IMR-90 (cell line): Measurements from ENCODE around the gene JSRP1. TPM values are rescaled to one million over a fixed set of nuclear protein-coding genes. Genes with fewer than 3 reads are reported as not detected.
A peak's percentile ranks its signal among the peaks of the same experiment; 100 is the strongest.

ENCODE experiments used
- ATAC-seq: fragments of 200-7000 bp; cut with Tn5 transposase; 2 replicates; pipeline ENCODE4 v1.9.1; 2020; ENCODE audit warnings: low read depth, mild to moderate bottlenecking, moderate library complexity
- BruUV-seq: library from RNA; stranded (reverse); fragments of 400-500 nt; replicated peaks from 2 replicates; lab custom pipeline; 2021; lab: Mats Ljungman, UMichigan
- CTCF ChIA-PET: fragments of 300-600 bp; formaldehyde crosslinking; extraction: SDS; loops from one replicate; lab custom pipeline; 2021; ENCODE audit warnings: antibody characterized with exemption; lab: Yijun Ruan, JAX
- POLR2A ChIA-PET: fragments of 300-600 bp; sonication (Branson Sonifier 250); formaldehyde crosslinking; loops from one replicate; lab custom pipeline; 2022; ENCODE audit warnings: antibody characterized with exemption; ENCODE audit not compliant: unreplicated experiment; lab: Charles Lee
- DNase-seq: peaks from one replicate; pipeline ENCODE4 v3.0.0; 2013
- H2AFZ ChIP-seq: replicated peaks from 2 replicates; pipeline ENCODE3; 2013; ENCODE audit warnings: low read length, mild to moderate bottlenecking; ENCODE audit not compliant: poor library complexity
- H2AK5ac ChIP-seq: 2 replicates; pipeline ENCODE4 v1.6.1; 2013; ENCODE audit warnings: low read depth, low read length, inconsistent platforms
- H2AK9ac ChIP-seq: replicated peaks from 2 replicates; pipeline ENCODE3; 2013; ENCODE audit warnings: mild to moderate bottlenecking, low read depth, low read length, moderate library complexity; ENCODE audit not compliant: poor library complexity
- H2BK120ac ChIP-seq: 2 replicates; pipeline ENCODE4 v1.6.1; 2013; ENCODE audit warnings: low read depth, low read length, inconsistent platforms
- H2BK15ac ChIP-seq: 3 replicates; pipeline ENCODE4 v1.6.1; 2013; ENCODE audit warnings: low read depth, low read length, inconsistent platforms
- H2BK20ac ChIP-seq: 2 replicates; pipeline ENCODE4 v1.6.1; 2013; ENCODE audit warnings: low read depth, mild to moderate bottlenecking, inconsistent platforms, low read length, moderate library complexity
- H2BK5ac ChIP-seq: 2 replicates; pipeline ENCODE4 v1.6.1; 2013; ENCODE audit warnings: mild to moderate bottlenecking, low read depth, low read length, inconsistent platforms; ENCODE audit not compliant: poor library complexity, severe bottlenecking
- H3K14ac ChIP-seq: replicated peaks from 2 replicates; pipeline ENCODE4 v1.6.1; 2013; ENCODE audit warnings: low read depth, low read length, inconsistent platforms
- H3K18ac ChIP-seq: 2 replicates; pipeline ENCODE4 v1.6.1; 2013; ENCODE audit warnings: low read depth, low read length, control low read depth
- H3K23ac ChIP-seq: 2 replicates; pipeline ENCODE4 v1.6.1; 2013; ENCODE audit warnings: low read depth, low read length, inconsistent platforms
- H3K27ac ChIP-seq: 2 replicates; pipeline ENCODE4 v1.5.1; 2013; ENCODE audit warnings: mild to moderate bottlenecking, control low read depth, low read length; ENCODE audit not compliant: insufficient read depth
- H3K27me3 ChIP-seq: 2 replicates; pipeline ENCODE4 v1.6.1; 2013; ENCODE audit warnings: low read length; ENCODE audit not compliant: control insufficient read depth, insufficient read depth
- H3K36me3 ChIP-seq: 2 replicates; pipeline ENCODE4 v1.6.1; 2013; ENCODE audit warnings: low read length, mixed read lengths; ENCODE audit not compliant: control insufficient read depth, insufficient read depth
- H3K4ac ChIP-seq: 2 replicates; pipeline ENCODE4 v1.6.1; 2013; ENCODE audit warnings: low read depth, low read length, inconsistent platforms
- H3K4me1 ChIP-seq: 2 replicates; pipeline ENCODE4 v1.6.1; 2013; ENCODE audit warnings: low read length, mixed read lengths; ENCODE audit not compliant: control insufficient read depth, insufficient read depth
- H3K4me2 ChIP-seq: 2 replicates; pipeline ENCODE4 v1.6.1; 2013; ENCODE audit warnings: low read depth, mild to moderate bottlenecking, control low read depth, low read length, moderate library complexity
- H3K4me3 ChIP-seq: 2 replicates; pipeline ENCODE4 v1.5.1; 2013; ENCODE audit warnings: low read depth, mild to moderate bottlenecking, control low read depth, low read length, moderate library complexity; ENCODE audit not compliant: insufficient read depth
- H3K56ac ChIP-seq: 2 replicates; pipeline ENCODE4 v1.6.1; 2013; ENCODE audit warnings: low read length, inconsistent platforms; ENCODE audit not compliant: insufficient read depth; ENCODE audit errors: extremely low read depth
- H3K79me1 ChIP-seq, 2 experiments: 2 replicates each; pipeline ENCODE4 v1.6.1; 2013; ENCODE audit warnings: low read length in 2 of 2, inconsistent platforms in 1 of 2, low read depth in 1 of 2
- H3K9ac ChIP-seq: 2 replicates; pipeline ENCODE4 v1.6.1; 2013; ENCODE audit warnings: low read depth, low read length, control low read depth
- H3K9me1 ChIP-seq: 2 replicates; pipeline ENCODE4 v1.6.1; 2013; ENCODE audit warnings: low read length, inconsistent platforms; ENCODE audit not compliant: insufficient read depth
- H3K9me3 ChIP-seq: 2 replicates; pipeline ENCODE4 v1.6.1; 2013; ENCODE audit warnings: low read length; ENCODE audit not compliant: control insufficient read depth, insufficient read depth
- H4K20me1 ChIP-seq: 2 replicates; pipeline ENCODE4 v1.6.1; 2013; ENCODE audit warnings: low read length, inconsistent platforms; ENCODE audit not compliant: insufficient read depth
- H4K5ac ChIP-seq: 2 replicates; pipeline ENCODE4 v1.6.1; 2013; ENCODE audit warnings: mild to moderate bottlenecking, low read depth, low read length, control low read depth
- H4K8ac ChIP-seq, 2 experiments: 2 replicates each; pipeline ENCODE4 v1.6.1; 2013; ENCODE audit warnings: low read depth in 2 of 2, low read length in 2 of 2, control low read depth in 1 of 2, inconsistent platforms in 1 of 2
- H4K91ac ChIP-seq: 2 replicates; pipeline ENCODE4 v1.6.1; 2013; ENCODE audit warnings: low read depth, low read length, inconsistent platforms; ENCODE audit not compliant: insufficient read depth
- BHLHE40 ChIP-seq: fragments of 150-350 bp; IDR thresholded peaks from 2 replicates; pipeline ENCODE4 v1.6.1; 2016; ENCODE audit warnings: mild to moderate bottlenecking, low read depth, low read length
- CHD1 ChIP-seq: IDR thresholded peaks from 2 replicates; pipeline ENCODE4 v1.6.1; 2012; ENCODE audit warnings: low read depth, low read length, improper control_type of control experiment
- ELK1 ChIP-seq: fragments of 150-350 bp; IDR thresholded peaks from 2 replicates; pipeline ENCODE4 v1.6.1; 2016; ENCODE audit warnings: low read depth, mild to moderate bottlenecking, low read length, moderate library complexity, borderline replicate concordance
- WGBS, 2 experiments: methylation state at CpG; one replicate each; pipeline versions ENCODE4 v1.1.5 to v1.1.7; 2013; ENCODE audit warnings: missing lambda C conversion rate in 2 of 2; ENCODE audit not compliant: insufficient read length in 1 of 2; ENCODE audit errors: extremely low coverage in 2 of 2; 5-methylcytosine and 5-hydroxymethylcytosine counted together
- dilution Hi-C: fragments of 300-500 bp; cut with HindIII; formaldehyde crosslinking; loops from one replicate; pipeline ENCODE4 v1.14.3; 2018; ENCODE audit warnings: low sequenced_read_pairs; ENCODE audit not compliant: unreplicated experiment
- in situ Hi-C: fragments of 300-500 bp; cut with MboI; formaldehyde crosslinking; loops from 3 replicates; pipeline ENCODE4 v1.14.3; 2019; ENCODE audit warnings: low sequenced_read_pairs, inconsistent platforms, mixed read lengths
- intact Hi-C: fragments of 100-400 bp; cut with micrococcal nuclease; formaldehyde crosslinking; loops from 2 replicates; pipeline ENCODE4 v1.10.0; 2022
- polyA plus RNA-seq, 3 experiments: library from polyadenylated mRNA; depleted of rRNA; stranded (reverse); fragments of >200 nt; gene quantifications; 2 replicates each; pipeline ENCODE4 v1.2.3, GENCODE V29; 2012; ENCODE audit warnings: low replicate concordance in 1 of 3
- total RNA-seq: library from RNA; depleted of rRNA; stranded (reverse); fragments of >200 nt; gene quantifications from 2 replicates; pipeline ENCODE4 v1.2.3, GENCODE V29; 2012

Gene JSRP1
- total and polyA plus RNA-seq, 2 of the 4 experiments (the other 2 are of a cell fraction): not detected

- dilution Hi-C loops: no loop called here
- ChIA-PET CTCF (no interaction called here), POLR2A (no interaction called here)
- Histone ChIP-seq H4K91ac (no peak overlapping the region), H3K27ac (no peak overlapping the region), H3K9ac (no peak overlapping the region), H2AFZ (no peak overlapping the region), H4K20me1 (peaks cover 56% of the 10 kb centered on the region), H2BK15ac (no peak overlapping the region), H3K4ac (no peak overlapping the region), H3K36me3 (peaks cover 31% of the 10 kb centered on the region), H2BK5ac (no peak overlapping the region), H2BK120ac (no peak overlapping the region), H4K8ac (no peak overlapping the region), H3K79me1 (peaks cover 7 to 42% of the 10 kb centered on the region in 2 experiments), H3K27me3 (no peaks in the 10 kb centered on the region), H2BK20ac (no peak overlapping the region), H3K4me3 (no peak overlapping the region), H4K5ac (no peak overlapping the region), H2AK9ac (peak overlapping the region; percentile 24), H3K9me1 (no peaks in the 10 kb centered on the region; the same call in 1 of the 2 replicates), H3K23ac (no peak overlapping the region), H3K4me2 (no peak overlapping the region), H3K18ac (no peak overlapping the region), H2AK5ac (no peak overlapping the region), H3K9me3 (no peaks in the 10 kb centered on the region), H3K56ac (no peak overlapping the region), H3K14ac (no peak overlapping the region), H3K4me1 (peaks cover 14% of the 10 kb centered on the region)
- in situ Hi-C loops: loop anchor here (10.0 kb wide), 1 partner anchor 338 kb away; no protein-coding TSS in a partner anchor
- intact Hi-C loops: no loop called here
- no peak for DNase-seq
- no peak for TF ChIP-seq CHD1
- TF ChIP-seq ELK1: no peak
- TF ChIP-seq BHLHE40: no peak
- 96% methylated on average over 10 of the region's 28 CpGs; no CpG with 5 or more reads in 1 of the 2 experiments for WGBS, 2 experiments
- ATAC-seq: no peak
- no TSS peak for BruUV-seq
Observed at GRCh38 chr19:2276429-2276986, 20.3 kb upstream of the JSRP1 start.
